ENCODE data around the gene HDLBP.
"Not testable (repeated sequence)": the region's sequence is repeated elsewhere in the genome, so short reads cannot be mapped to it uniquely, and the experiment has no call there.

Gene HDLBP

DNA sequence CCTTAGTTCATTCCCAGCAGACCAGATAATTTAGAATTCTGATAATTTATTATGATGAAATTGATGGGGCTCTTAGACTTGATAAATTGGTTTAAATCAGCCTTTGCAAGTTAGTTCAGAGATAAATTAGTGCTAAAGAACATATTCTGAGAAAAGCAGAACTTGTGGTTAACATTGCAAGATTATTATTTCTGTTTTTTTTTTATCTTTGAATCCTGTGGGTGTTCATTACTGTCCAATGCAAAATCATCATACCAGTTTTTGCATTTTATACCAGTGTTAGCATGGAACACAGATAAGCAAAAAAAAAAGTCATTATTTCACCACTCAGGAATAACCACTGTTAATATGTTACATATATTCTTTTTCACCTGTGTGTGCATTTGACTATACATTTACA lies 9.3 kb upstream of the HDLBP start:
- in situ Hi-C loops (cut with HindIII; ENCODE audit: low pct_unique_long_range_greater_than_20kb, low sequenced_read_pairs), result no loop called here
- no peak for DNase-seq (ENCODE audit: low read depth in 1 of 2, low spot score in 1 of 2)

GRCh38 chr2:241323778-241324177 lies 8.3 kb upstream of the HDLBP start:
- DNase-seq (ENCODE audit: low read depth in 1 of 2, low spot score in 1 of 2), result no peak
- no peak for TF ChIP-seq JUND (IDR thresholded peaks at IDR 0.05; ENCODE audit: low read depth)

More for the DNA sequence above, 9.3 kb upstream of the HDLBP start:
- TF ChIP-seq JUND (IDR thresholded peaks at IDR 0.05; ENCODE audit: low read depth), result no peak

DNA sequence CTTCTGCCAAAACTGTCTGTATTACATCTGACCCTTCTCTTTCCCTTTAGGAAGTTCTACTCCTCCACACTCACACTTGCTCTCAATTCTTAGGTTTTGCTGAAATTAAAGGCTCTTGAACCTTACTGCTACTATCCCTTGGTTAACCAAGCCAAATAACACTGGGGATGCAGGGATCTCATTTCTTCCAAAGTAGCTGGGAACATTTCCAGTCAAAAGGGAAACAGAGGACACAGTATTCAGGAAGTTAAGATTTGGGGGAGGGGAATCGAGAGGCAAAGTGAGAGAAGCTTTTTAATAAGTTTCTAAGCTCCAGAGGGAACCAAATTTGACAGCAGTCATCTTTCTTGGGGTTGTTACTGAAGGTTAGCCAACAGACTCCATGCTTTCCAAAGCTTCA lies 6.4 kb upstream of the HDLBP start:
- in situ Hi-C loops (cut with HindIII; ENCODE audit: low pct_unique_long_range_greater_than_20kb, low sequenced_read_pairs), result no loop called here

More at GRCh38 chr2:241323778-241324177, 8.3 kb upstream of the HDLBP start:
- in situ Hi-C loops (cut with HindIII; ENCODE audit: low pct_unique_long_range_greater_than_20kb, low sequenced_read_pairs), result no loop called here

DNA sequence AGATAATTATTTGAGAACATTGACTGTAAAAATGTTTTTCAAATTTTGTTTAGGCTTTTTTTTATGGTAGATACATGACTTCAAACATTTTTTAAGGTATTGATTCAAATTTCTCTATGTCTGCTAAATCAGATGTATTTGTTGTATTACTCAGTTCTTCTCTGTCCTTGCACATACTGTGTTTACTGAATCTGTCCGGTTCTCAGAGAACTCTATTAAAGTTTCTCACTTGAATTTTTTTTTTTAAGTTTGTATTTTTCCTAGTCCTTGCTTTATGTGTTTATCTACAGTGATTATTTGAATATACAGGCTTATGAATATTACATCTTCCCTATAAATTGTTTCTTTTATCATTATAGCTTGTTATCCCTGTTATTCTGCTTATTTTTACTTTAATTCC lies 5.6 kb upstream of the HDLBP start:
- in situ Hi-C loops (cut with HindIII; ENCODE audit: low pct_unique_long_range_greater_than_20kb, low sequenced_read_pairs), result no loop called here
- DNase-seq (ENCODE audit: low read depth in 1 of 2, low spot score in 1 of 2), result no peak
- no peak for TF ChIP-seq JUND (IDR thresholded peaks at IDR 0.05; ENCODE audit: low read depth)

More for the DNA sequence above, 6.4 kb upstream of the HDLBP start:
- no peak for TF ChIP-seq JUND (IDR thresholded peaks at IDR 0.05; ENCODE audit: low read depth)
- no peak for DNase-seq (ENCODE audit: low read depth in 1 of 2, low spot score in 1 of 2)

DNA sequence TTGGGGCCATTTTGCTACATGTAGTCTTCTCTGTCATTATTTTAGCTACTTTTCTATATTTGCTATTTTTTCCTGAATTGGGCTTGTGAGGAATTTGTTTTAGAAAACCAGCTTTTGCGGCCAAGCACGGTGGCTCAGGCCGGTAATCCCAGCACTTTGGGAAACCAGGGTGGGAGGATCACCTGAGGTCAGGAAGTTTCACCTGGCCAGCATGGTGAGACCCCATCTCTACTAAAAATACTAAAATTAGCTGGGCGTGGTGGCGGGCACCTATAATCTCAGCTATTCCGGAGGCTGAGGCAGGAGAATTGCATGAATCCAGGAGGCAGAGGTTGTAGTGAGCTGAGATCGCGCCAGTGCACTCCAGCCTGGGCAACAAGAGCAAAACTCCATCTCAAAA lies 4.9 kb upstream of the HDLBP start:
- TF ChIP-seq JUND (IDR thresholded peaks at IDR 0.05; ENCODE audit: low read depth), result no peak
- no peak for DNase-seq (ENCODE audit: low read depth in 1 of 2, low spot score in 1 of 2)
- in situ Hi-C loops (cut with HindIII; ENCODE audit: low pct_unique_long_range_greater_than_20kb, low sequenced_read_pairs), result no loop called here

- DNase-seq (ENCODE audit: low read depth in 1 of 2, low spot score in 1 of 2); in situ Hi-C loops (cut with HindIII; ENCODE audit: low pct_unique_long_range_greater_than_20kb, low sequenced_read_pairs): not testable (repeated sequence)
Observed at GRCh38 chr2:241318830-241319229, 3.4 kb upstream of the HDLBP start.

GRCh38 chr2:241317391-241317790 lies 1.9 kb upstream of the HDLBP start:
- no peak for DNase-seq (ENCODE audit: low read depth in 1 of 2, low spot score in 1 of 2)
- TF ChIP-seq JUND (IDR thresholded peaks at IDR 0.05; ENCODE audit: low read depth), result no peak
- in situ Hi-C loops (cut with HindIII; ENCODE audit: low pct_unique_long_range_greater_than_20kb, low sequenced_read_pairs), result no loop called here

DNA sequence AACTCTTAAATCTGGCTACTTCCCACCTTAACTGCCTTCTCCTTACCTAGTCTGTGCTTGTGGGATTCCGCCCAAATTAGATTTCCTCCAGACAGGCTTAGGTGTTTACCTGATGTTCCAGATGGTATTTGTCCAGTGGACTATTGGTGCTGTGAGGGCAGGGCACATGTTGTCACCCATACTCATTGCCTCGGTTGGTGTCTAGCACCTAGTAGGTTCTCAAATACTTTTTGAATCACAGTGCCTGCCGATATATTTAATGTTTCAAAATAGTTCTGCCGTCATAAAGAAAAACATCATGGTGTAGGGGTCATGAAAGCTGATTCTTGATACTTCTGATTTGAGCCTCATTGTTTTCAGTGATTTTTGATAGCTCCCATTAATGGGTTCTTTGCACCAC lies 1.4 kb upstream of the HDLBP start:
- DNase-seq (ENCODE audit: low read depth in 1 of 2, low spot score in 1 of 2), result no peak
- no peak for TF ChIP-seq JUND (IDR thresholded peaks at IDR 0.05; ENCODE audit: low read depth)
- in situ Hi-C loops (cut with HindIII; ENCODE audit: low pct_unique_long_range_greater_than_20kb, low sequenced_read_pairs), result no loop called here

GRCh38 chr2:241315879-241316631 lies 583 bp upstream of the HDLBP start, which contains the start of gene SEPTIN2:
Gene SEPTIN2, plus strand, starts transcription at chr2:241315925. Its CDS starts 8,308 bp downstream, at chr2:241324233.
- in situ Hi-C loops (cut with HindIII; ENCODE audit: low pct_unique_long_range_greater_than_20kb, low sequenced_read_pairs), result no loop called here
- no peak for TF ChIP-seq JUND (IDR thresholded peaks at IDR 0.05; ENCODE audit: low read depth)
- no peak for DNase-seq (ENCODE audit: low read depth in 1 of 2, low spot score in 1 of 2)

GRCh38 chr2:241314226-241315092 lies 1.0 kb downstream of the HDLBP start:
- no peak for DNase-seq (ENCODE audit: low read depth in 1 of 2, low spot score in 1 of 2)
- no peak for TF ChIP-seq JUND (IDR thresholded peaks at IDR 0.05; ENCODE audit: low read depth)
- in situ Hi-C loops (cut with HindIII; ENCODE audit: low pct_unique_long_range_greater_than_20kb, low sequenced_read_pairs), result no loop called here

- TF ChIP-seq JUND (IDR thresholded peaks at IDR 0.05; ENCODE audit: low read depth), result no peak
- DNase-seq (ENCODE audit: low read depth in 1 of 2, low spot score in 1 of 2), result no peak
- in situ Hi-C loops (cut with HindIII; ENCODE audit: low pct_unique_long_range_greater_than_20kb, low sequenced_read_pairs), result no loop called here
Observed at GRCh38 chr2:241313543-241314095, 1.9 kb downstream of the HDLBP start.

- no peak for DNase-seq (ENCODE audit: low read depth in 1 of 2, low spot score in 1 of 2)
- TF ChIP-seq JUND (IDR thresholded peaks at IDR 0.05; ENCODE audit: low read depth), result no peak
- in situ Hi-C loops (cut with HindIII; ENCODE audit: low pct_unique_long_range_greater_than_20kb, low sequenced_read_pairs), result no loop called here
Observed at GRCh38 chr2:241312082-241312481, 3.4 kb downstream of the HDLBP start.
